Subcutaneous adipose tissue (tissue), 4 donors: ENCODE results near the gene MSTN. TPM values are rescaled to one million over a fixed set of nuclear protein-coding genes. Genes with fewer than 3 reads are reported as not detected.

ENCODE experiments used
- CTCF ChIP-seq: fragments of 450-650 bp; IDR thresholded peaks from one replicate; pipeline ENCODE4 v1.5.1; 2016; ENCODE audit warnings: low read depth, mild to moderate bottlenecking, control low read depth, antibody characterized with exemption, moderate library complexity
- total RNA-seq, 4 donors: library from RNA; depleted of rRNA; stranded (reverse); fragments of >200 nt; gene quantifications; one replicate each; pipeline ENCODE4 v1.1.0, GENCODE V29; 2016

Gene MSTN
- total RNA-seq, 4 donors from 2014 or later, result 0.38 to 1.3 (median 1.2) TPM

DNA sequence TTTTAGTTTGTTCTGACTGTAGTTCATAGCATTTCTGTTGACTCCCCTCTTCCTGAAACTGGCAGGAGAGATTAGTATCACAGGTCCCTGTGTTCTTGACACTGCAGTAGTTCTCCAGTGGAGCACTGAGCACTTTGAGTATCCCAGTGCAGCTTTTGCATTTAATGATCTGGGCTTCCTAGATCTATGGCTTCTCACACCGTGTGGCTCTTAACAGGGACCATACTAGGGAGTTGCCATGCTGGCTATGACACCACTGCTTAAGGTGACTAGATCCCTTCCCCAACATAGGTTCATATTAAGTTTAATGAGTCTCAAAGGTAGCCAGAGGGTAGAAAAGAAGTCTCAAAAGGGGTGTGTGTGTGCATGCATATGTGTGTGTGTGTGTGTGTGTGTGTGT, 6.2 kb upstream of the MSTN start:
- no peak for TF ChIP-seq CTCF

DNA sequence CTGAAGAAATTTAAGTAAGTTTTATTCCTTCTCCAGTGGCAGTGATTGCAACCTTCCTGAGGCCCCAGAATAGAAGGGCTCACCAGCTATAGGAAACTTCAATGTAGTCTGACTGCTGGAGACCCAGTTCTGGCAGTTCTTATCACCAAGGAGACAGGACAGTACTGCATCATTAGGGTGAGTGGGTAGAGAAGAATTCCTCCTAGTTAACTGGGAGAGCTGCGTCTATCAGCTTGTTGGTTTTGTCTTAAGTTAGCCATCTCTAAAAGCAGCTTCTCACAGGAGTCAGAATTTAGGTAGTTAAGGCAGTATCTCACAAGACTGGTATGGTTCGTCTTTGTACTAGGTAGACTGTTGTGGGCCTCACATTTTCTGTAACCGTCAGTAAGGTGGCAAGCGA, 3.3 kb upstream of the MSTN start:
- TF ChIP-seq CTCF, result no peak

DNA sequence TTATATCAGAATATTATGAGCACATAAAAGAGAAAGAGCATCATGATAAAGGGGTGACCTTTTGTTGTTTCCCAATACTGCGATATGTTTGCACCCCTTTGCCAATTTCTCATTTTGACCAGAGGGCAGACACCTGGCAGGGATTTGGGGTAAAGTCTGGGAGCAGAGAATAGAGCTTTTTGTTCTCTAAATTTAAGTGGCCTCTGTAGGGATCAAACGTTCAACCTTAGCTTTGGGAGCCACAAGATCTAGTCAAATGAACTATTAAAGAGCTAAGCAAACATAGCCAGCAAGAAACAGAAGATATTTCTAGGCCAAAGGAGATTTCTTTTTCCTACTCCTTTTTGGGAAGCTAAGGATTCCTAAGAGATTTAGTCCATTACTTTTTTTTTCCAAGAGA, 1.1 kb upstream of the MSTN start:
- TF ChIP-seq CTCF, result no peak

DNA sequence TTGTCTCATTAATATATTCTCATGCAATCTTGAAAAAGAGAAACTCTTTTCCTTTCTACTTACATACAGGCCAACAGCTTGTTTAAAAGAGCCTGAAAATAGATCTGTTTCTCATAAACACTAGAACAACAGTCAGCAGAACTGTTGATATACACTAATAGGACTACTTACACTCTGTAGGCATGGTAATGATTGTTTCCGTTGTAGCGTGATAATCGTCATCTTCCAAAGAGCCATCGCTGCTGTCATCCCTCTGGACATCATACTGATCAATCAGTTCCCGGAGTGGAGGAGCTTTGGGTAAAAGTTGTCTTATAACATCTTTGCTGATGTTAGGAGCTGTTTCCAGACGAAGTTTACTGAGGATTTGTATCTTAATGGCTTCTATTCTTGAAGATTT, 476 bp downstream of the MSTN start:
- TF ChIP-seq CTCF, result no peak

GRCh38 chr2:190060626-190061025, 1.9 kb downstream of the MSTN start:
- TF ChIP-seq CTCF, result no peak

GRCh38 chr2:190060019-190060418, 2.5 kb downstream of the MSTN start:
- no peak for TF ChIP-seq CTCF

- TF ChIP-seq CTCF, result no peak
Observed at GRCh38 chr2:190053426-190053825, 9.1 kb downstream of the MSTN start.
